GM12872 (cell line): ENCODE results near the gene M1AP.

Experiments
- TF ChIP-seq, protein P1 (sequence below): IDR thresholded peaks from 3 replicates; pipeline ENCODE4 v1.5.1; 2011; ENCODE audit warnings: low read depth, mild to moderate bottlenecking, low read length, moderate library complexity; ENCODE audit not compliant: insufficient read depth

M1AP gene

GRCh38 chr2:74673826-74674528, 25.8 kb upstream of the M1AP start:
- TF ChIP-seq, protein P1, sequence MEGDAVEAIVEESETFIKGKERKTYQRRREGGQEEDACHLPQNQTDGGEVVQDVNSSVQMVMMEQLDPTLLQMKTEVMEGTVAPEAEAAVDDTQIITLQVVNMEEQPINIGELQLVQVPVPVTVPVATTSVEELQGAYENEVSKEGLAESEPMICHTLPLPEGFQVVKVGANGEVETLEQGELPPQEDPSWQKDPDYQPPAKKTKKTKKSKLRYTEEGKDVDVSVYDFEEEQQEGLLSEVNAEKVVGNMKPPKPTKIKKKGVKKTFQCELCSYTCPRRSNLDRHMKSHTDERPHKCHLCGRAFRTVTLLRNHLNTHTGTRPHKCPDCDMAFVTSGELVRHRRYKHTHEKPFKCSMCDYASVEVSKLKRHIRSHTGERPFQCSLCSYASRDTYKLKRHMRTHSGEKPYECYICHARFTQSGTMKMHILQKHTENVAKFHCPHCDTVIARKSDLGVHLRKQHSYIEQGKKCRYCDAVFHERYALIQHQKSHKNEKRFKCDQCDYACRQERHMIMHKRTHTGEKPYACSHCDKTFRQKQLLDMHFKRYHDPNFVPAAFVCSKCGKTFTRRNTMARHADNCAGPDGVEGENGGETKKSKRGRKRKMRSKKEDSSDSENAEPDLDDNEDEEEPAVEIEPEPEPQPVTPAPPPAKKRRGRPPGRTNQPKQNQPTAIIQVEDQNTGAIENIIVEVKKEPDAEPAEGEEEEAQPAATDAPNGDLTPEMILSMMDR, result no peak

GRCh38 chr2:74671479-74671878, 23.3 kb upstream of the M1AP start:
- TF ChIP-seq, protein P1, result no peak

GRCh38 chr2:74670263-74670662, 22.1 kb upstream of the M1AP start:
- TF ChIP-seq, protein P1, result no peak

GRCh38 chr2:74668087-74668486, 20.0 kb upstream of the M1AP start:
- TF ChIP-seq, protein P1, result no peak

DNA sequence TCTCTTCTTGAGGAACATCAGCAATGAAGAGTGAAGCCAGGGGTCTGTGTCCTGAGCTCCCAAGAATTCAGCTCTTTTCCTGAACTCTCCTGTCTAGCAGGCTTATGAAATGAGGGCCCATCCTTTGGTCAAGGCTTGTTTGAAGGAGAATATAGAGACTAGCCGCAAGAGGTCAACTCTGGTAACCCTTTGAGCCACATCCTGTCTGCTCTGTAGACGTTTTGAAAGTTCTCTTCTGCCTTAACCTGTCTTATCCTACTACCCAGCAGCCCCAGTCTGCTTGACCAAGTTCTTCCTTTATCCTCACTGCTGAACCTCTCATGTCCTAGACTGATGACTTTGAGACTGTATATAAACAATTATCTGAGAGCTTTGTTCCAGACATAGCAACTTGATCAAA, 11.3 kb upstream of the M1AP start:
- TF ChIP-seq, protein P1, result no peak

- TF ChIP-seq, protein P1, result no peak
Observed at GRCh38 chr2:74658516-74658915, 10.4 kb upstream of the M1AP start.

- TF ChIP-seq, protein P1, result no peak
Observed at GRCh38 chr2:74655579-74655978, 7.4 kb upstream of the M1AP start.
